HEK293T (cell line): ENCODE measurements around the gene LRRC43.

Experiments
- CTCF ChIA-PET: fragments of 350-600 bp; formaldehyde crosslinking; extraction: SDS; loops from one replicate; lab custom pipeline; 2021; ENCODE audit warnings: antibody characterized with exemption, inconsistent platforms; lab: Yijun Ruan, JAX
- POLR2A ChIA-PET: fragments of 350-600 bp; formaldehyde crosslinking; extraction: SDS; loops from one replicate; lab custom pipeline; 2020; ENCODE audit warnings: antibody characterized with exemption, inconsistent platforms; lab: Yijun Ruan, JAX
- DNase-seq: peaks from one replicate; pipeline ENCODE4 v3.0.0; 2012; ENCODE audit warnings: mixed read lengths; ENCODE audit errors: extremely low spot score
- ARNT ChIP-seq: fragments of 450-650 bp; IDR thresholded peaks from 2 replicates; pipeline ENCODE4 v1.6.1; 2017; ENCODE audit warnings: mild to moderate bottlenecking
- BHLHE40 ChIP-seq: fragments of 450-650 bp; IDR thresholded peaks from 2 replicates; pipeline ENCODE4 v1.6.1; 2016; ENCODE audit warnings: mild to moderate bottlenecking, moderate library complexity, borderline replicate concordance
- CTBP1 ChIP-seq: fragments of 450-650 bp; IDR thresholded peaks from 2 replicates; pipeline ENCODE4 v1.6.1; 2016; ENCODE audit warnings: borderline replicate concordance
- ELF4 ChIP-seq: fragments of 450-650 bp; IDR thresholded peaks from 2 replicates; pipeline ENCODE4 v1.6.1; 2017; ENCODE audit warnings: antibody characterized with exemption
- FOXA1 ChIP-seq: fragments of 450-650 bp; IDR thresholded peaks from 2 replicates; pipeline ENCODE4 v1.6.1; 2016; ENCODE audit warnings: mild to moderate bottlenecking
- FOXK2 ChIP-seq: fragments of 450-650 bp; IDR thresholded peaks from 2 replicates; pipeline ENCODE4 v1.6.1; 2016; ENCODE audit warnings: mild to moderate bottlenecking
- FOXM1 ChIP-seq: fragments of 450-650 bp; IDR thresholded peaks from 2 replicates; pipeline ENCODE4 v1.6.1; 2017; ENCODE audit warnings: mild to moderate bottlenecking, borderline replicate concordance
- HDGF ChIP-seq: fragments of 450-650 bp; IDR thresholded peaks from 2 replicates; pipeline ENCODE4 v1.6.1; 2017; ENCODE audit warnings: antibody characterized with exemption, borderline replicate concordance
- L3MBTL2 ChIP-seq: fragments of 450-650 bp; conservative IDR thresholded peaks from 2 replicates; pipeline ENCODE4 v1.6.1; 2016; ENCODE audit warnings: mild to moderate bottlenecking
- LEF1 ChIP-seq: fragments of 450-650 bp; IDR thresholded peaks from 2 replicates; pipeline ENCODE4 v1.6.1; 2017; ENCODE audit warnings: mild to moderate bottlenecking, borderline replicate concordance
- NFRKB ChIP-seq: fragments of 450-650 bp; IDR thresholded peaks from 2 replicates; pipeline ENCODE4 v1.6.1; 2016; ENCODE audit warnings: mild to moderate bottlenecking, moderate library complexity
- PKNOX1 ChIP-seq: fragments of 450-650 bp; IDR thresholded peaks from 2 replicates; pipeline ENCODE4 v1.6.1; 2016
- SP1 ChIP-seq: fragments of 450-650 bp; IDR thresholded peaks from 2 replicates; pipeline ENCODE4 v1.6.1; 2017
- SUZ12 ChIP-seq: fragments of 450-650 bp; IDR thresholded peaks from 2 replicates; pipeline ENCODE4 v1.6.1; 2016; ENCODE audit warnings: mild to moderate bottlenecking
- TARDBP ChIP-seq: fragments of 450-650 bp; IDR thresholded peaks from 2 replicates; pipeline ENCODE4 v1.6.1; 2016
- ZNF384 ChIP-seq: fragments of 450-650 bp; IDR thresholded peaks from 2 replicates; pipeline ENCODE4 v1.6.1; 2016

LRRC43 gene

GRCh38 chr12:122138616-122139015 lies 44.3 kb upstream of the LRRC43 start:
- ChIA-PET POLR2A (no interaction called here), CTCF (no interaction called here)
- TF ChIP-seq ELF4 (no peak), BHLHE40 (no peak), HDGF (no peak), CTBP1 (no peak), L3MBTL2 (no peak)
- DNase-seq: no peak

GRCh38 chr12:122139266-122139665 lies 43.7 kb upstream of the LRRC43 start:
- ChIA-PET POLR2A (no interaction called here), CTCF (no interaction called here)
- TF ChIP-seq ELF4 (no peak), ARNT (no peak), L3MBTL2 (no peak), LEF1 (no peak), TARDBP (no peak), SUZ12 (no peak), FOXK2 (no peak), NFRKB (no peak), ZNF384 (no peak), FOXM1 (no peak)
- DNase-seq: no peak

GRCh38 chr12:122139941-122140340 lies 43.0 kb upstream of the LRRC43 start:
- DNase-seq: no peak
- no peak for TF ChIP-seq L3MBTL2
- TF ChIP-seq PKNOX1: no peak
- TF ChIP-seq FOXK2: no peak
- TF ChIP-seq FOXA1: no peak
- no peak for TF ChIP-seq ARNT
- no peak for TF ChIP-seq CTBP1
- no peak for TF ChIP-seq TARDBP
- TF ChIP-seq SP1: no peak
- ChIA-PET POLR2A (no interaction called here), CTCF (no interaction called here)

- DNase-seq: no peak
- ChIA-PET POLR2A (no interaction called here), CTCF (no interaction called here)
- no peak for TF ChIP-seq FOXM1
- TF ChIP-seq ZNF384: no peak
- TF ChIP-seq ELF4: no peak
- TF ChIP-seq PKNOX1: no peak
- no peak for TF ChIP-seq TARDBP
- TF ChIP-seq SP1: no peak
- TF ChIP-seq FOXK2: no peak
- TF ChIP-seq NFRKB: no peak
- no peak for TF ChIP-seq L3MBTL2
- no peak for TF ChIP-seq BHLHE40
- TF ChIP-seq SUZ12: no peak
- TF ChIP-seq CTBP1: no peak
Observed at GRCh38 chr12:122140467-122141257, 42.3 kb upstream of the LRRC43 start.

GRCh38 chr12:122141911-122142725 lies 40.8 kb upstream of the LRRC43 start:
- ChIA-PET POLR2A (no interaction called here), CTCF (no interaction called here)
- no peak for TF ChIP-seq SP1
- TF ChIP-seq TARDBP: no peak
- TF ChIP-seq HDGF: no peak
- no peak for TF ChIP-seq LEF1
- no peak for TF ChIP-seq NFRKB
- TF ChIP-seq ELF4: no peak
- TF ChIP-seq PKNOX1: no peak
- no peak for TF ChIP-seq FOXA1
- no peak for TF ChIP-seq FOXK2
- no peak for TF ChIP-seq CTBP1
- no peak for TF ChIP-seq SUZ12
- no peak for DNase-seq

GRCh38 chr12:122142857-122143256 lies 40.1 kb upstream of the LRRC43 start:
- ChIA-PET POLR2A (no interaction called here), CTCF (no interaction called here)
- no peak for DNase-seq
- TF ChIP-seq ARNT (no peak), SUZ12 (no peak), LEF1 (no peak)

- CTCF ChIA-PET: no interaction called here
- DNase-seq: no peak
- no peak for TF ChIP-seq TARDBP
- no peak for TF ChIP-seq FOXA1
- no peak for TF ChIP-seq FOXM1
- no peak for TF ChIP-seq SP1
- no peak for TF ChIP-seq CTBP1
- TF ChIP-seq LEF1: no peak
- TF ChIP-seq NFRKB: no peak
- TF ChIP-seq ELF4: no peak
- POLR2A ChIA-PET: no interaction called here
Observed at GRCh38 chr12:122144885-122145284, 38.0 kb upstream of the LRRC43 start.
